Ectodermal cell (in vitro differentiated cells): ENCODE measurements around the gene OBP2B. TPM values are rescaled to one million over a fixed set of nuclear protein-coding genes. Genes with fewer than 3 reads are reported as not detected.
"Not testable (repeated sequence)": the region's sequence is repeated elsewhere in the genome, so short reads cannot be mapped to it uniquely, and the experiment has no call there.

Experiments used
- H3K27ac ChIP-seq: 2 replicates; pipeline ENCODE4 v1.7.0; 2013; ENCODE audit warnings: mild to moderate bottlenecking, low read depth, low read length; ENCODE audit not compliant: insufficient read depth, poor library complexity, severe bottlenecking
- H3K27me3 ChIP-seq: 2 replicates; pipeline ENCODE4 v1.7.0; 2013; ENCODE audit warnings: mild to moderate bottlenecking, low read length; ENCODE audit not compliant: insufficient read depth, control insufficient read depth, poor library complexity, severe bottlenecking
- H3K36me3 ChIP-seq: one replicate; pipeline ENCODE4 v1.7.0; 2013; ENCODE audit warnings: low read length; ENCODE audit not compliant: control insufficient read depth, insufficient read depth
- H3K4me1 ChIP-seq: one replicate; pipeline ENCODE4 v1.7.0; 2013; ENCODE audit warnings: low read length; ENCODE audit not compliant: control insufficient read depth, insufficient read depth
- H3K4me3 ChIP-seq: 2 replicates; pipeline ENCODE4 v1.7.0; 2013; ENCODE audit warnings: low read depth, low read length, control low read depth; ENCODE audit not compliant: insufficient read depth
- H3K9me3 ChIP-seq: 2 replicates; pipeline ENCODE4 v1.7.0; 2013; ENCODE audit warnings: mild to moderate bottlenecking, low read length, moderate library complexity; ENCODE audit not compliant: control insufficient read depth
- WGBS, 2 experiments: methylation state at CpG; one replicate each; pipeline ENCODE4 v1.1.7; 2013; ENCODE audit warnings: missing lambda C conversion rate in 2 of 2; 5-methylcytosine and 5-hydroxymethylcytosine counted together
- polyA plus RNA-seq, 4 experiments: library from polyadenylated mRNA; stranded (reverse); fragments of 50-300 nt; gene quantifications; one replicate each; pipeline ENCODE4 v1.2.3, GENCODE V29; 2013

The OBP2B gene
- polyA plus RNA-seq (2013, experiment 1 of 4) = not detected
- not detected for polyA plus RNA-seq (2013, experiment 2 of 4)
- polyA plus RNA-seq (2013, experiment 3 of 4) = not detected
- not detected for polyA plus RNA-seq (2013, experiment 4 of 4)

- peaks cover 12% of the 10 kb centered on the region for H3K27me3 ChIP-seq
- H3K9me3 ChIP-seq, H3K4me3 ChIP-seq, H3K4me1 ChIP-seq, H3K36me3 ChIP-seq, H3K27ac ChIP-seq: not testable (repeated sequence)
- WGBS, 2 experiments = 40 to 80% methylated on average over 1 of the region's 18 CpGs
These were observed at the start of gene OBP2B for GRCh38 chr9:133208880-133209300. OBP2B (minus strand) TSS chr9:133209250; CDS start chr9:133209199, 51 bp downstream.

- 86 to 87% methylated on average over 21 of the region's 21 CpGs for WGBS, 2 experiments
- Histone ChIP-seq H3K9me3 (no peaks in the 10 kb centered on the region), H3K27me3 (no peaks in the 10 kb centered on the region), H3K36me3 (no peaks in the 10 kb centered on the region), H3K4me3 (no peak overlapping the region), H3K27ac (no peak overlapping the region), H3K4me1 (no peaks in the 10 kb centered on the region)
These were observed 49.3 kb upstream of the OBP2B start for GRCh38 chr9:133258061-133259015.

- Histone ChIP-seq H3K27me3 (no peaks in the 10 kb centered on the region), H3K36me3 (no peaks in the 10 kb centered on the region), H3K9me3 (no peaks in the 10 kb centered on the region), H3K4me3 (no peak overlapping the region), H3K4me1 (no peaks in the 10 kb centered on the region), H3K27ac (no peak overlapping the region)
- WGBS, 2 experiments = 80 to 82% methylated on average over 13 of the region's 13 CpGs
These were observed 48.5 kb upstream of the OBP2B start for GRCh38 chr9:133257465-133257956.

GRCh38 chr9:133256686-133257091 is 47.6 kb upstream of the OBP2B start:
- Histone ChIP-seq H3K27ac (no peak overlapping the region), H3K36me3 (no peaks in the 10 kb centered on the region), H3K4me1 (no peaks in the 10 kb centered on the region), H3K4me3 (no peak overlapping the region), H3K9me3 (no peaks in the 10 kb centered on the region), H3K27me3 (no peaks in the 10 kb centered on the region)
- WGBS, 2 experiments = 95 to 97% methylated on average over 10 of the region's 10 CpGs

GRCh38 chr9:133256136-133256461 is 47.0 kb upstream of the OBP2B start:
- H3K27me3 ChIP-seq = no peaks in the 10 kb centered on the region
- 95% methylated on average over 30 of the region's 30 CpGs for WGBS, 2 experiments
- H3K4me3 ChIP-seq = no peak overlapping the region
- H3K9me3 ChIP-seq = no peaks in the 10 kb centered on the region
- no peaks in the 10 kb centered on the region for H3K36me3 ChIP-seq
- H3K4me1 ChIP-seq = no peaks in the 10 kb centered on the region
- H3K27ac ChIP-seq = no peak overlapping the region

GRCh38 chr9:133255371-133256135 is 46.5 kb upstream of the OBP2B start:
- no peaks in the 10 kb centered on the region for H3K4me1 ChIP-seq
- H3K9me3 ChIP-seq = no peaks in the 10 kb centered on the region
- 92% methylated on average over 42 of the region's 42 CpGs for WGBS, 2 experiments
- H3K36me3 ChIP-seq = no peaks in the 10 kb centered on the region
- no peaks in the 10 kb centered on the region for H3K27me3 ChIP-seq
- no peak overlapping the region for H3K27ac ChIP-seq
- no peak overlapping the region for H3K4me3 ChIP-seq

- Histone ChIP-seq H3K27me3 (no peaks in the 10 kb centered on the region), H3K9me3 (no peaks in the 10 kb centered on the region), H3K27ac (no peak overlapping the region), H3K4me3 (no peak overlapping the region), H3K4me1 (no peaks in the 10 kb centered on the region), H3K36me3 (no peaks in the 10 kb centered on the region)
- WGBS, 2 experiments = 76 to 84% methylated on average over 5 of the region's 5 CpGs
These were observed 45.4 kb upstream of the OBP2B start for GRCh38 chr9:133254471-133254870.

GRCh38 chr9:133253268-133253667 is 44.2 kb upstream of the OBP2B start:
- H3K27me3 ChIP-seq = no peaks in the 10 kb centered on the region
- no peaks in the 10 kb centered on the region for H3K36me3 ChIP-seq
- no peak overlapping the region for H3K4me3 ChIP-seq
- no peak overlapping the region for H3K27ac ChIP-seq
- H3K9me3 ChIP-seq = no peaks in the 10 kb centered on the region
- 100% methylated on average over 1 of the region's 1 CpG; no CpG with 5 or more reads in 1 of the 2 experiments for WGBS, 2 experiments
- H3K4me1 ChIP-seq = no peaks in the 10 kb centered on the region

GRCh38 chr9:133252301-133253020 is 43.4 kb upstream of the OBP2B start:
- WGBS, 2 experiments = 83 to 84% methylated on average over 16 of the region's 16 CpGs
- Histone ChIP-seq H3K4me1 (no peaks in the 10 kb centered on the region), H3K9me3 (no peaks in the 10 kb centered on the region), H3K4me3 (no peak overlapping the region), H3K36me3 (no peaks in the 10 kb centered on the region), H3K27me3 (no peaks in the 10 kb centered on the region), H3K27ac (no peak overlapping the region)
